SU-DHL-6 (cell line): ENCODE results near the gene PUSL1.
A peak's percentile ranks its signal among the peaks of the same experiment; 100 is the strongest.

Experiments used
- H2AFZ ChIP-seq: fragments of 200-600 bp; sonication (generic); 2 replicates; pipeline ENCODE4 v1.6.1; 2014; ENCODE audit warnings: low read depth, mild to moderate bottlenecking, moderate library complexity, mixed read lengths, antibody characterized with exemption, low read length; ENCODE audit not compliant: severe bottlenecking
- H3F3A ChIP-seq: fragments of 200-600 bp; shearing (Covaris generic); 2 replicates; pipeline ENCODE4 v1.6.0; 2016; ENCODE audit warnings: antibody characterized with exemption, mild to moderate bottlenecking; ENCODE audit not compliant: insufficient read depth
- H3K27ac ChIP-seq: fragments of 200-600 bp; sonication (generic); 2 replicates; pipeline ENCODE4 v1.5.1; 2016; ENCODE audit warnings: low read depth, mild to moderate bottlenecking, low read length, moderate library complexity, mixed read lengths
- H3K27me3 ChIP-seq: fragments of 200-600 bp; sonication (generic), shearing (Covaris generic); 2 replicates; pipeline ENCODE4 v1.6.0; 2014; ENCODE audit warnings: mild to moderate bottlenecking, low read length
- H3K36me3 ChIP-seq: fragments of 200-600 bp; sonication (generic); 2 replicates; pipeline ENCODE4 v1.6.1; 2014; ENCODE audit warnings: mild to moderate bottlenecking, low read length, mixed read lengths
- H3K4me2 ChIP-seq: fragments of 300-600, 200-600 bp; shearing (Covaris generic), sonication (generic); 2 replicates; pipeline ENCODE4 v1.6.0; 2014; ENCODE audit warnings: low read length, low read depth, mild to moderate bottlenecking; ENCODE audit not compliant: poor library complexity, severe bottlenecking
- H3K4me3 ChIP-seq: fragments of 200-600 bp; sonication (generic); 2 replicates; pipeline ENCODE4 v1.5.1; 2014; ENCODE audit warnings: antibody characterized with exemption, low read length, mild to moderate bottlenecking, mixed read lengths; ENCODE audit not compliant: insufficient read depth, poor library complexity, severe bottlenecking
- H3K79me2 ChIP-seq: fragments of 200-600 bp; sonication (generic); 2 replicates; pipeline ENCODE4 v1.6.1; 2014; ENCODE audit warnings: mild to moderate bottlenecking, low read length, moderate library complexity; ENCODE audit not compliant: insufficient read depth
- H3K9ac ChIP-seq: fragments of 200-600 bp; sonication (generic); 2 replicates; pipeline ENCODE4 v1.7.0; 2014; ENCODE audit warnings: mild to moderate bottlenecking, low read length
- H3K9me2 ChIP-seq: fragments of 200-600 bp; sonication (generic); replicated peaks from 2 replicates; pipeline ENCODE4 v1.6.1; 2014; ENCODE audit warnings: low read length; ENCODE audit not compliant: insufficient read depth
- H3K9me3 ChIP-seq: fragments of 200-600 bp; sonication (generic); 2 replicates; pipeline ENCODE4 v1.6.1; 2014; ENCODE audit warnings: low read length, mixed read lengths; ENCODE audit not compliant: insufficient read depth
- H4K20me1 ChIP-seq: fragments of 200-600 bp; sonication (generic); 2 replicates; pipeline ENCODE4 v1.6.1; 2014; ENCODE audit warnings: low read depth, mild to moderate bottlenecking, antibody characterized with exemption, low read length, moderate library complexity, mixed read lengths
- EZH2phosphoT487 ChIP-seq: fragments of 200-600 bp; sonication (generic), shearing (Covaris generic); conservative IDR thresholded peaks from 2 replicates; pipeline ENCODE4 v1.6.1; 2018; ENCODE audit warnings: mild to moderate bottlenecking, antibody characterized with exemption, low read length, moderate library complexity, mixed read lengths
- TF ChIP-seq, protein P1 (sequence below): fragments of 200-600 bp; sonication (generic); IDR thresholded peaks from one replicate; pipeline ENCODE4 v1.5.1; 2017; ENCODE audit warnings: antibody characterized with exemption, mild to moderate bottlenecking, low read length, moderate library complexity; ENCODE audit not compliant: insufficient read depth, poor library complexity, severe bottlenecking

The PUSL1 gene

DNA sequence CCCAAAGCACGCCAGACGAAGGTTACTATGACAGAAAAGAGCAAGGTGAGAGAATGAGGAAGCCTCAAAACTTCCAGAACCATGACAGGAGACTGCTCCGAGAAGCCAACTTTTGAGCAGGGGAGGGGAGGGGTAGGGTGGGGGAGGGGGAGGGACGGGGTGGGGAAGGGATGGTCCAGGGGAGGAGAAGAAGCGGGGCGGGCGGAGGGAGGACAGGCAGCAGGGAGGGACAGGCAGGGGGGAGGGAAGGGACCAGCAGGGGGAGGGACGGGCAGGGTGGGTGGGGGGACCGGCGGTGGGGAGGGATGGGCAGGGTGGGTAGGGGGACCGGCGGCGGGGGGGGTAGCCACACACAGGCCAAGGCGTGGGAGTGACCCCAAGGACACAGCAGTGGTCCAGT, 14.0 kb downstream of the PUSL1 start:
- no peaks in the 10 kb centered on the region for H3K27me3 ChIP-seq
- no peak overlapping the region for H2AFZ ChIP-seq
- no peak overlapping the region for H3K4me2 ChIP-seq
- H3K79me2 ChIP-seq, result peaks cover 54% of the 10 kb centered on the region
- H3K9me2 ChIP-seq, result no peaks in the 10 kb centered on the region
- peaks cover 11% of the 10 kb centered on the region for H3F3A ChIP-seq
- no peaks in the 10 kb centered on the region for H3K36me3 ChIP-seq
- TF ChIP-seq, protein P1, sequence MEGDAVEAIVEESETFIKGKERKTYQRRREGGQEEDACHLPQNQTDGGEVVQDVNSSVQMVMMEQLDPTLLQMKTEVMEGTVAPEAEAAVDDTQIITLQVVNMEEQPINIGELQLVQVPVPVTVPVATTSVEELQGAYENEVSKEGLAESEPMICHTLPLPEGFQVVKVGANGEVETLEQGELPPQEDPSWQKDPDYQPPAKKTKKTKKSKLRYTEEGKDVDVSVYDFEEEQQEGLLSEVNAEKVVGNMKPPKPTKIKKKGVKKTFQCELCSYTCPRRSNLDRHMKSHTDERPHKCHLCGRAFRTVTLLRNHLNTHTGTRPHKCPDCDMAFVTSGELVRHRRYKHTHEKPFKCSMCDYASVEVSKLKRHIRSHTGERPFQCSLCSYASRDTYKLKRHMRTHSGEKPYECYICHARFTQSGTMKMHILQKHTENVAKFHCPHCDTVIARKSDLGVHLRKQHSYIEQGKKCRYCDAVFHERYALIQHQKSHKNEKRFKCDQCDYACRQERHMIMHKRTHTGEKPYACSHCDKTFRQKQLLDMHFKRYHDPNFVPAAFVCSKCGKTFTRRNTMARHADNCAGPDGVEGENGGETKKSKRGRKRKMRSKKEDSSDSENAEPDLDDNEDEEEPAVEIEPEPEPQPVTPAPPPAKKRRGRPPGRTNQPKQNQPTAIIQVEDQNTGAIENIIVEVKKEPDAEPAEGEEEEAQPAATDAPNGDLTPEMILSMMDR, result no peak
- TF ChIP-seq EZH2phosphoT487, result no peak
- H3K9me3 ChIP-seq, result no peaks in the 10 kb centered on the region
- no peak overlapping the region for H3K27ac ChIP-seq
- H3K9ac ChIP-seq, result no peak overlapping the region
- H3K4me3 ChIP-seq, result no peak overlapping the region
- H4K20me1 ChIP-seq, result no peaks in the 10 kb centered on the region; the same call in 1 of the 2 replicates

DNA sequence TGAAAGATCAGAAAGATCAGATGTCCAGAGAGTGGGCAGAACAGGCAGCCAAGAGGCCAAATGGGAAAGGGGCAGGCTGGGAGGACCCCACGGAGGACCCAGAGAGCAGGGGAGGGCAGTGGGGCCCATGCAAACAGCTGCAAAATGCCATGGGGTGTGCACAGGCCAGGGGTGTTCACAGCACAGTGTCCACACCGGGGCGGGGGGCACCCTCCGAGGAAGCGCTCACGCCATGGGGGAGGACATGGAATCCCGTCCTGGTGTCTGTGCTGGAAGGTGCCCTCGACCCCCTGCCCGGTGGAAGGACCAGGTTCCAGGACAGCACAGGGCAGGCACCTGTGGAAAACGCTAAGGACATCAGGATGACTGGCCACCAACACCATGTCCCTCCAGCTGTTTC, 14.6 kb downstream of the PUSL1 start:
- Histone ChIP-seq H3K4me2 (peak overlapping the region; percentile 53), H3K27me3 (no peaks in the 10 kb centered on the region), H4K20me1 (no peaks in the 10 kb centered on the region; the same call in 1 of the 2 replicates), H2AFZ (no peak overlapping the region), H3K79me2 (peaks cover 52% of the 10 kb centered on the region), H3K9me3 (no peaks in the 10 kb centered on the region), H3K4me3 (no peak overlapping the region), H3K9ac (no peak overlapping the region; the same call in 1 of the 2 replicates), H3K36me3 (no peaks in the 10 kb centered on the region), H3F3A (peaks cover 7% of the 10 kb centered on the region), H3K9me2 (no peaks in the 10 kb centered on the region), H3K27ac (no peak overlapping the region)
- TF ChIP-seq EZH2phosphoT487, result no peak
- TF ChIP-seq, protein P1, result no peak

DNA sequence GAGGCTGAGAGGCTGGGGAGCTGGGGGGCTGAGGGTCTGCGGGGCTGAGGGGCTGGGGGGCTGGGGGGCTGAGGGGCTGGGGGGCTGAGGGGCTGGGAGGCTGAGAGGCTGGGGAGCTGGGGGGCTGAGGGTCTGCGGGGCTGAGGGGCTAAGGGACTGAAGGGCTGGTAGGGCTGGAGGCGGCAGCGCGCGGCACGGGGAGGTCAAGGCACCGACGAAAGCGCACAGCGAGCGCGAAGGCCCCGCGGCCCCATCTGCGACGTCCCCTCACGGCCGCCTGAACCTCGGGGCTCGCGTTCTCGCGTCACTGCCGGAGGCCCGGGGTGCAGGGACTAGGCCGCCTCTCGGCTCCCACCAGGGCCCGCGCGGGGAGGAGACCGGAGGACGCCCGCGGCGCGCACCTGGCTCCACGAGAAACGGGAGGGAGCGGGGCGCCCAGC, 15.7 kb downstream of the PUSL1 start:
- H3K9me3 ChIP-seq, result no peaks in the 10 kb centered on the region
- peak overlapping the region; percentile 33 for H3K4me2 ChIP-seq
- peak overlapping the region; percentile 21 for H2AFZ ChIP-seq
- TF ChIP-seq, protein P1, result no peak
- no peak for TF ChIP-seq EZH2phosphoT487
- peak overlapping the region; percentile 99 for H3K9ac ChIP-seq
- H3K27ac ChIP-seq, result no peak overlapping the region
- H3K4me3 ChIP-seq, result peak overlapping the region; percentile 96
- H4K20me1 ChIP-seq, result no peaks in the 10 kb centered on the region; the same call in 1 of the 2 replicates
- H3F3A ChIP-seq, result no peaks in the 10 kb centered on the region; the same call in 1 of the 2 replicates
- H3K79me2 ChIP-seq, result peaks cover 52% of the 10 kb centered on the region
- H3K36me3 ChIP-seq, result no peaks in the 10 kb centered on the region
- no peaks in the 10 kb centered on the region for H3K9me2 ChIP-seq
- H3K27me3 ChIP-seq, result no peaks in the 10 kb centered on the region
